ENCODE data around the gene CSNK1G1. TPM values are rescaled to one million over a fixed set of nuclear protein-coding genes. Genes with fewer than 3 reads are reported as not detected.

Gene CSNK1G1
- total and polyA plus RNA-seq, 10 donors = 2.0 to 27.1 (median 19.3) TPM

DNA sequence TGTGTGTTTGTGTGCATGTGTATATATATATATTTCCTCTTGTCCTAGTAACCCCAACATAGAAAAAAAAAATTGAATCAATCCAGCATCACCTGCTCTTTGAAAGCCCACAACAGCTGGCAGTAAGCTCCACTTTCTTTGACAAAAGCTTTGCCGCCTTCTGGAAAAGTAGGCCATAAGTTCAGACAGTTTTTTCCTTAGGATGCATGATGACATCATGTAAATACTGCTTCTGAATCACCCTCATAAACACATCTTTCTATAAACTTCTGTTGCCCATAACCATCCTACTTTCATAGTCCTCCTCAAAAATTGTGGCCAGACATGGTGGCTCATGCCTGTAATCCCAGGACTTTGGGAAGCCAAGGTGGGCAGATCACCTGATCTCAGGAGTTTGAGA is 67.4 kb downstream of the CSNK1G1 start:
- no peak for DNase-seq
- Histone ChIP-seq H3K9me3 (no peaks in the 10 kb centered on the region), H3K27ac (no peak overlapping the region), H3K4me1 (peaks cover 0 to 19% (median 0%) of the 10 kb centered on the region in 6 donors), H3K4me3 (no peak overlapping the region), H3K27me3 (replicated peaks in 1 of 7) (no peaks in the 10 kb centered on the region), H3K36me3 (peaks cover 0 to 4% (median 0%) of the 10 kb centered on the region in 6 donors)
- TF ChIP-seq POLR2A (IDR thresholded peaks at IDR 0.05) = no peak
- TF ChIP-seq, protein P1, sequence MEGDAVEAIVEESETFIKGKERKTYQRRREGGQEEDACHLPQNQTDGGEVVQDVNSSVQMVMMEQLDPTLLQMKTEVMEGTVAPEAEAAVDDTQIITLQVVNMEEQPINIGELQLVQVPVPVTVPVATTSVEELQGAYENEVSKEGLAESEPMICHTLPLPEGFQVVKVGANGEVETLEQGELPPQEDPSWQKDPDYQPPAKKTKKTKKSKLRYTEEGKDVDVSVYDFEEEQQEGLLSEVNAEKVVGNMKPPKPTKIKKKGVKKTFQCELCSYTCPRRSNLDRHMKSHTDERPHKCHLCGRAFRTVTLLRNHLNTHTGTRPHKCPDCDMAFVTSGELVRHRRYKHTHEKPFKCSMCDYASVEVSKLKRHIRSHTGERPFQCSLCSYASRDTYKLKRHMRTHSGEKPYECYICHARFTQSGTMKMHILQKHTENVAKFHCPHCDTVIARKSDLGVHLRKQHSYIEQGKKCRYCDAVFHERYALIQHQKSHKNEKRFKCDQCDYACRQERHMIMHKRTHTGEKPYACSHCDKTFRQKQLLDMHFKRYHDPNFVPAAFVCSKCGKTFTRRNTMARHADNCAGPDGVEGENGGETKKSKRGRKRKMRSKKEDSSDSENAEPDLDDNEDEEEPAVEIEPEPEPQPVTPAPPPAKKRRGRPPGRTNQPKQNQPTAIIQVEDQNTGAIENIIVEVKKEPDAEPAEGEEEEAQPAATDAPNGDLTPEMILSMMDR (IDR thresholded peaks at IDR 0.05 in 8 of 11, conservative IDR thresholded peaks at IDR 0.05 in 3 of 11) = no peak
- no peak for TF ChIP-seq POLR2AphosphoS5 (IDR thresholded peaks at IDR 0.05)
- 91 to 100% (median 94%) methylated on average over 1 of the region's 1 CpG for WGBS, 5 donors
- intact Hi-C loops (cut with DNase I; ENCODE audit: low total_unique reads) = no loop called here

DNA sequence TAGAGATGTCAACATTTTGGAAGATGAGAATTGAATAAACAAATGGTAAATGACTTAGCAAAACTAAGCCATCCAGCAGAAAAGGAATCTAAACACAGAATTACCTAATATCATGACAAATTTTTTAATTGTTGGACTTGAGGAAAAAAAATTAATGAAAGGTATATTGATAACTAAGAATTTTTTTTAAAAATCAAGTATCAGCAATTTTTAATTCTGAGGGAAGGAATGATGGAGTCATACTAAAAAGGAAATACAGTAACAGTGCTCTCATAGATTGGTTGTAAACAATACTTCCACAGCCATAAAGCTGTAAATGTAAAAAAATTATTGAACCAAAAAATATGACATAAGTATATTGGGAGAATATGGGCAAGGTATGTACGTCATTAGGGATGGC is 68.0 kb downstream of the CSNK1G1 start:
- WGBS, 5 donors = 95 to 98% (median 98%) methylated on average over 1 of the region's 1 CpG
- peaks cover 0 to 4% (median 0%) of the 10 kb centered on the region in 6 donors for H3K36me3 ChIP-seq
- H3K4me3 ChIP-seq = no peak overlapping the region
- peaks cover 0 to 13% (median 0%) of the 10 kb centered on the region in 6 donors for H3K4me1 ChIP-seq
- H3K9me3 ChIP-seq = no peaks in the 10 kb centered on the region
- intact Hi-C loops (cut with DNase I; ENCODE audit: low total_unique reads) = no loop called here
- no peaks in the 10 kb centered on the region for H3K27me3 ChIP-seq (replicated peaks in 1 of 7)
- no peak for TF ChIP-seq POLR2A (IDR thresholded peaks at IDR 0.05)
- DNase-seq = no peak
- no peak overlapping the region for H3K27ac ChIP-seq

DNA sequence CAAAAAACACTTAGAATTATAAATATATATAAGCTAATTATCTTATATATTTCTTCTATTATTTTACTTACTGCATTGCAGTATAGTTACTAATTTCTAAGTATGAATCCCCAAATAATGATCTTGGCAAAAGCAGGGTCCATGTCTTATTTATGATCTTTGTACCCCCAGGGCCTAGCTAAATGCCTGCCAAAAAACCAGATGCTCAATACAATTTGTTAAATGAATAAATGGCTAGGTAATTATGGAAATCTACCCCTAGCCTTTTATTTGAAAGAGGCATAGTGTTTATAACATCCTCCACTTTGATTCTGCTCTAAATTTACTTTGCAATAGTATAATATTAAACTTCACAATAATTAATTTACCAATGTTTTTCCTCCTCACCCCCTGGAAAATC is 69.5 kb downstream of the CSNK1G1 start:
- no peak overlapping the region for H3K27ac ChIP-seq
- DNase-seq = no peak
- H3K4me1 ChIP-seq = peaks cover 0 to 10% (median 0%) of the 10 kb centered on the region in 6 donors
- no peaks in the 10 kb centered on the region for H3K27me3 ChIP-seq (replicated peaks in 1 of 7)
- no peaks in the 10 kb centered on the region for H3K9me3 ChIP-seq
- TF ChIP-seq POLR2A (IDR thresholded peaks at IDR 0.05) (no peak), POLR2AphosphoS5 (IDR thresholded peaks at IDR 0.05) (no peak)
- TF ChIP-seq, protein P1 (IDR thresholded peaks at IDR 0.05 in 8 of 11, conservative IDR thresholded peaks at IDR 0.05 in 3 of 11) = no peak
- H3K4me3 ChIP-seq = no peak overlapping the region
- H3K36me3 ChIP-seq = peaks cover 0 to 5% (median 0%) of the 10 kb centered on the region in 6 donors
- intact Hi-C loops (cut with DNase I; ENCODE audit: low total_unique reads) = no loop called here

DNA sequence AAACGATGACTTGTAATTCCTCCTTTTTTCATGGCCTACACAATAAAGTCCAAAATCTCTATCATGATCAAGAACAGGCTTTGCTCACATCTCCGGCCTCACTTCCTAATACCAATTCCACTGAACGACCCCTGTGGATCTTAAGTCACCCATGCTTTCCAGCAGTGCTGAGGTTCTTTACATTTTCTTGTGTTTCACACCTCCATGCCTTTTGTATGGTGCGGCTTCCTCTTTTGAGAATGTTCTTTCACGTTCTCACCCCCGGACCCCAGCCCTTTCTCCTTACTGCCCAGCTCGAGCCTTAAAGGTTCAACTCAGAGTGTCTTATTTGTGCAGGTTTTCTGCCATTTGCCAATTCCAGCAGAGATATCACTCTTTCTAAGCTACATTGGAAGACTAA is 70.1 kb downstream of the CSNK1G1 start:
- Histone ChIP-seq H3K27ac (no peak overlapping the region), H3K27me3 (replicated peaks in 1 of 7) (no peaks in the 10 kb centered on the region), H3K36me3 (peaks cover 0 to 11% (median 0%) of the 10 kb centered on the region in 6 donors), H3K9me3 (no peaks in the 10 kb centered on the region), H3K4me3 (no peak overlapping the region), H3K4me1 (peaks cover 0 to 10% (median 0%) of the 10 kb centered on the region in 6 donors)
- TF ChIP-seq POLR2AphosphoS5 (IDR thresholded peaks at IDR 0.05) (no peak), POLR2A (IDR thresholded peaks at IDR 0.05) (no peak)
- TF ChIP-seq, protein P1 (IDR thresholded peaks at IDR 0.05 in 8 of 11, conservative IDR thresholded peaks at IDR 0.05 in 3 of 11) = no peak
- no peak for DNase-seq
- WGBS, 5 donors = 84 to 89% (median 84%) methylated on average over 7 of the region's 7 CpGs
- intact Hi-C loops (cut with DNase I; ENCODE audit: low total_unique reads) = no loop called here

DNA sequence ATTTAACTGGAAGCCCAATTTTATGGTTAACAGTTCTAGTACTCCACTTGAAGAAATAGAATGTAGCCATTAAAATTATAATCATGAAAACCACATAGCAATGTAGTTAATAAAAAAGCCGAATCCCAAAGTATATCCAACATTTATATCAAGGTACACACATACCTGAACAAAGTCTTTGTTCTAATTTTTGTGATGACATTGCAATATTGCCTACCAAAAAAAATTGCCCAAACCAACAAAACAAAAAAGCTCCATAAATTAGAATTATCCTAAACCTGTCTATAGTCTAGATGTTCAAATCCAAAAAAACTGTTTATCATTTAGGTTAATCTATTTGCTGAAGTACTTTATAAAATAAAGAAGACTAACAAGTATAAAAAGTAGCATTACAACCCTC is 70.8 kb downstream of the CSNK1G1 start:
- H3K4me1 ChIP-seq = peaks cover 0 to 15% (median 0%) of the 10 kb centered on the region in 6 donors
- no peaks in the 10 kb centered on the region for H3K9me3 ChIP-seq
- H3K36me3 ChIP-seq = peaks cover 0 to 9% (median 0%) of the 10 kb centered on the region in 6 donors
- WGBS, 5 donors = 96 to 100% (median 96%) methylated on average over 1 of the region's 1 CpG
- DNase-seq = no peak
- no peaks in the 10 kb centered on the region for H3K27me3 ChIP-seq (replicated peaks in 1 of 7)
- H3K27ac ChIP-seq = no peak overlapping the region
- TF ChIP-seq, protein P1 (IDR thresholded peaks at IDR 0.05 in 8 of 11, conservative IDR thresholded peaks at IDR 0.05 in 3 of 11) = no peak
- TF ChIP-seq POLR2A (IDR thresholded peaks at IDR 0.05) (no peak), POLR2AphosphoS5 (IDR thresholded peaks at IDR 0.05) (no peak)
- intact Hi-C loops (cut with DNase I; ENCODE audit: low total_unique reads) = no loop called here
- H3K4me3 ChIP-seq = no peak overlapping the region
